GM19351 (cell line): ENCODE measurements around the gene APOC4.
"Not testable (repeated sequence)": the region's sequence is repeated elsewhere in the genome, so short reads cannot be mapped to it uniquely, and the experiment has no call there.

Experiments used
- ATAC-seq: cut with Tn5 transposase; IDR thresholded peaks from one replicate; pipeline ENCODE4 v1.9.1; 2021; ENCODE audit warnings: mild to moderate bottlenecking, moderate library complexity; ENCODE audit not compliant: unreplicated experiment

The APOC4 gene

GRCh38 chr19:44957526-44957925 lies 15.5 kb downstream of the APOC4 start:
- ATAC-seq = no peak

- ATAC-seq = no peak
Measured at GRCh38 chr19:44958090-44958489, 16.1 kb downstream of the APOC4 start.

DNA sequence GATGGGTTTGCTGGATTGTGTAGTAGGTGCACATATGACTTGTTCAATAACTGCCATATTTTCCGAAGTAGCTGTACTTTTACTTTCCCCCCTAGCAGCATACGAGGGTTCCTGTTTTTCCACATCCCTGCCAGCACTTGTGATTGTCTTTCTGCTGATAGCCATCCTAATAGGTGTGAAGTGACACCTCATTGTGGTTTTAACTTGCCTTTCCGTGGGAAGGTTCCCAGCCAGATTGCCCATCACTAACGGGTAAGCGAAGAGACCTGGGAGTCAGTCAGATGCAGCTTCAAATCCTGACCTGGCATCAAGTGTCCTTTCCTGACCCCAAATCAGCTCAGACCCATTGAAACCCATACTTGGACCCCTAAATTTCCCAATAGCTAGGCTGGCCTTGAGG lies 17.7 kb downstream of the APOC4 start:
- no peak for ATAC-seq

GRCh38 chr19:44960906-44961728 lies 19.1 kb downstream of the APOC4 start:
- ATAC-seq = no peak

DNA sequence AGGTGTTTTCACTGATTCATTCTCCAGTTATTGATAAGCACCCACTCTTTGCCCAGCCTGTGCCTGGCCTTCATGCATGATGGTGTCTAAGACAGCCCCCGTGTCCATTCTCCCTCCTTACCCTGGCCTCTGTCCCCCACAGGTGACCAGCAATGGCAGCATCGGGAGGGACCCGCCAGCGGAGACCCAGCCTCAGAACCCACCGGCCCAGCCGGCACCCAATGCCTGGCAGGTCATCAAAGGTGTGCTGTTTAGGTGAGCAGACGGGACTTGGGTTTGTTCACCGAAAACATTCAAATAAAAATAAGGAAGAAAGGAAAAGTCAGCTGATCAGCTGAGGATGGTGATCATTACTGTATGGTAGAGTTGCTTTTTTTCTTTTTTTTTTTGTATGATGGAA lies 19.8 kb downstream of the APOC4 start:
- ATAC-seq = no peak

DNA sequence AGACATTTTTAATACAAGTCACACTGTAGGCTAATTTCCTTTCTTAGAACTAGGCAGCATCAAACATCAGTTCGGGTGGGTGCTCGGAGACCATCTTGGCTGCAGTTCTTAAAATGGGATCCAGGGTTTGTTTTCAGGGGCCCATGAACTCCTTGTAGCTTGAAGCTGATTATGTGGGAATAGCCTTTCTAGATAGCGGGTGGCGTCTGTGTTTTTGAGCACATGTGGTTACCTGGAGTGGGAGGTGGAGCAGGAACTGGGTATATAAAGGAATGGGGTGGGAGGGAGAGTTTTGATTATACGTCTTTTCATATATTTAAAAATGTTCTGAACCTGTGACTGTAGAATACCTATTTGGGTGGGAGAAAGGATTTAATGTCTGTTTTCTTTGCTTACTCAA lies 26.1 kb downstream of the APOC4 start:
- ATAC-seq = no peak

GRCh38 chr19:44968670-44969069 lies 26.6 kb downstream of the APOC4 start:
- ATAC-seq = no peak

DNA sequence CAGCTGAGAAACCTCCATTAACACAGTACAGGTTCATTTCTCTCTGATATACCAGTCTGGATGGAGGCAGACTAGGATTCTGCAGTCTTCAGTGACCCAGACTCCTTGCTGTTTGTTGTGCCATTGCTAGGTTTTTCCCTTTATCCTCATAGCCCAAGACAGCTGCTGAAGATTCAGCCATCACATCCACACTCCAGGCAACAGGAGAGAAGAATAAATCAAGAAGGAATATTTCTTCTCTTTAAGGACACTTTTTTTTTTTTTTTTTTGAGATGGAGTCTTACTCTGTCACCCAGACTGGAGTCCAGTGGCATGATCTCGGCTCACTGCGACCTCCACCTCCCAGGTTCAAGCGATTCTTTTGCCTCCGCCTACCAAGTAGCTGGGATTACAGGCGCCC lies 27.4 kb downstream of the APOC4 start:
- no peak for ATAC-seq

- ATAC-seq = not testable (repeated sequence)
Measured at GRCh38 chr19:44971451-44971850, 29.4 kb downstream of the APOC4 start.

DNA sequence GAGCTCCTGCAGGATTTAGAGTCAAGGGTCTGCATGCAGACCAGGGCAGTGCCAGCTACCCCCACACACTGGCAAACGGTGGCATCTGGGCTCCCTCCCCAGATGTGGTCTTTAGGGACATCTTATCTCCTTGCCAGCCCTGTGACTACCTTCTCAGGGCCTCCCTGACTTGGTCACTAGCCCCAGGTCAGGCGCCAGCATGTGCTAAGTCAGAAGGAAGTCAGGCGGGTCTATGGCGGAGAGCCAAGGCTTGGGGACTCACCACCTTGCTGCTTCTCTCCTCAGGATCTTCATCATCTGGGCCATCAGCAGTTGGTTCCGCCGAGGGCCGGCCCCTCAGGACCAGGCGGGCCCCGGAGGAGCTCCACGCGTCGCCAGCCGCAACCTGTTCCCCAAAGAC lies 30.8 kb downstream of the APOC4 start:
- ATAC-seq = no peak

DNA sequence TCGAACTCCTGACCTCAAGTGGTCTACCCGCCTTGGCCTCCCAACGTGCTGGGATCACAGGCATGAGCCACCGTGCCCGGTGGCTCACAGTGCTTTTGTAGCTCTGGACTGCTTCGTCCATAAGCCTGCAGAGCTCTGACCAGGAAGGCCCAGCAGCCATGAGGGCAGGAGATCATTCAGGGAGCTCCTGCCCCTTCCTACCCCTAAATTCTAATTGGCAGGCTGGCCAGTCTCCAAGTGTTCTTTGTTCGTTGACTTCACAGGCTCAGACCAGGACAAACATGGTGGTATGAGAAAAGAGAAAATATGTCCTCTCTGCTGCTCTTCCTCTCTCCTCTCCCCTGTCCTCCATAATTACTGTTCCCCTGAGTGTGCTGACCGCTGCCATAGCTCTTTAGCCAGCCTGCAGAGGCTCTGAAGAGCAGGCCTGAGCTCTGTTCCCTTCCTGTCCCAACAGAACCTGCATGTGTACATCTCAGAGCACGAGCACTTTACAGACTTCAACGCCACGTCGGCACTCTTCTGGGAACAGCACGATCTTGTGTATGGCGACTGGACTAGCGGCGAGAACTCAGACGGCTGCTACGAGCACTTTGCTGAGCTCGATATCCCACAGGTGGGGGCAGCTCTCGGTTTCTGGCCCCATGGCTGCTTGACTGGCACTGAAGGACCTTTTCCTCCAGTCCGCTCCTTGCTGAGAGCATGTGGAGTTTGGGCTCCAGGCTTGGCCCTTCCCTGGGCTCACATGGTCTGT lies 32.1 kb downstream of the APOC4 start:
- no peak for ATAC-seq

- no peak for ATAC-seq
Measured at GRCh38 chr19:44974857-44975256, 32.8 kb downstream of the APOC4 start.

GRCh38 chr19:44975444-44975843 lies 33.4 kb downstream of the APOC4 start:
- ATAC-seq = no peak

DNA sequence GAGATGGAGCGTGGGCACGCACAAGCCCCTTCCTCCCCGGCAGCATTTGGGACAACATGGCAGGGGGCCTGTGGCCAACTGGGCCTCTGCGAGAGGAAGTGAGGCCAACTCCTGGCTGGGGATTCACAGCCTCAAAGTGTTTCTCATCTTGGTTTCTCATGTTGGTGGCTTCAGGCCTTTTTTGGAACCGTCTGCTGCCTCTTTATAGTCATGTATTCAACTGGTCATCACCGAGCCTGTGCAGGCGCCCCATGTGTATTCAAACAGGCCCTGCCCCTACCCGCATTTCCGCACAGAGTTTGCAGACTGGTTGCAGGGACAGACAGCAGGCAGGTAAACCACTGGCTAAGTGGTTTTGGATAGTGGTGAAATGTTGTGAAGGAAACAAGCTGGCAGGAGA lies 42.0 kb downstream of the APOC4 start:
- ATAC-seq = no peak

DNA sequence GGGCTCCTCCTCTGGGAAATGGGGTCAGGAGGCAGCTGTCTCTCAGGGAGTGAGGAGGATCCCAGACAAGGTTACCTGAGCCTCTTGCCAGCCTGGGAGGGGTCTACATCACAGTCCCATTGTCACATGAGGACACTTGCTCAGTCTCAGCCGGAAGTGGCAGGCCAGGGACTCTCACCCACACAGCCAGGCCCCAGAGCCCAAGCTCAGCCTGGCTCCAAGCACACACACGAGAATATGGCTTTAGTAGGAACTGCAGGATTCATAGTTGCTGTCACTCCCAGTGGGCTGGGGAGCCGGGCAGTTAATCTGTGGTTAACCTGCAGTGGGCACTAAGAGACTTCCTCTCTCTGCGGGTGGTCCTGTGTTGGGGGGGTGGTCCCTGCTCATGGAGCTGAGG lies 43.4 kb downstream of the APOC4 start:
- ATAC-seq = no peak

- ATAC-seq = no peak
Measured at GRCh38 chr19:44986389-44986788, 44.4 kb downstream of the APOC4 start.

DNA sequence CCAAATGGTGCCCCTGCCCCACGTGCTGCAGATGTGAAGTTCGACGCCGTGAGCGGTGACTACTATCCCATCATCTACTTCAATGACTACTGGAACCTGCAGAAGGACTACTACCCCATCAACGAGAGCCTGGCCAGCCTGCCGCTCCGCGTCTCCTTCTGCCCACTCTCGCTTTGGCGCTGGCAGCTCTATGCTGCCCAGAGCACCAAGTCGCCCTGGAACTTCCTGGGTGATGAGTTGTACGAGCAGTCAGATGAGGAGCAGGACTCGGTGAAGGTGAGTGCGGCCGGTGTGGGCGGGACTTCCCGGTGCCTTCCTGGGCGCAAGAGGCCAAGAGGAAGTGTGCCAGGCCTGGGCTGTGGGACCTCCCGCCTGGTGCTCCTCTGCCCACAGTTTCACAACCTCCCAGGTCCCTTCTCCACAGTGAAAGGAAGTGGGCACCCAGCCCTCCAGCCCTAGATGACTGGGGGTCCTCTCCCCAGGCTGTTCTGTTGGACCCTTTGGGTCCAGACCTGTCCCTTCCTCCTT lies 45.2 kb downstream of the APOC4 start:
- no peak for ATAC-seq

DNA sequence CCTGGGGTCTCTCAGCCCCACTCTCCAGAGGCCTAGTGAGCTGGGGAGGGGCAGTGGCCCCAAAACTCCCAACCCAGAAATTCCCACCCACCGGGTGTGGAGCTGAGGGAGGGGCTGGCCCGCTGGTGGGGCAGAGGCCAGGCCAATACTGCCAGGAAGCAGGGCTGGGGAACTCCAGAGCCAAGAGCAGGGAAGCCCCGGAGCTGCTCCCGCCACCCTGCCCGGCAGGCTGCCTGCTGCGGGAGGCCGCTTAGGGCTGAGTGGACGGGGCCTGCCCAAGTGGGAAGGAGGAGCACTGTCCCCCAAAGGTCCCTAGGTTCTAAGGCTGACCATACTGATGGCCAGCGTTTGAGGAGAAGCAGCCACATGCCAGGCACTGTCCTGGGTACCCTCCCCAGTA lies 46.2 kb downstream of the APOC4 start:
- no peak for ATAC-seq

- no peak for ATAC-seq
Measured at GRCh38 chr19:44988896-44989556, 47.0 kb downstream of the APOC4 start.

DNA sequence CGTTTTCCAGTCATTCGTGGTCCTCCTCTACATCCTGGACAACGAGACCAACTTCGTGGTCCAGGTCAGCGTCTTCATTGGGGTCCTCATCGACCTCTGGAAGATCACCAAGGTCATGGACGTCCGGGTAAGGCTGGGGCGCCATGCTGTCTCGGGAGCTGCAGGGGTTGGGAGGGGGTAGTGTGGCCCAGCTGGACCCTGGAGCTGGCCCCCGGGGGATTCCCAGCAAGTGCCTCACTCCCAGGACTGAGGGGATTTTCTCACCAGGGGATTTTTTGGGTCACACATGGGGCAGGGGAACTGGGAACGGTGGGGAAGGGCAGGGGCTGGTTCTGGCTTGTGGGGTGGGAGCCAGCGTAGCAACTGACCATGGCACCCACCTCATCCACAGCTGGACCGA lies 48.4 kb downstream of the APOC4 start:
- ATAC-seq = no peak

- ATAC-seq = no peak
Measured at GRCh38 chr19:44990966-44991365, 48.9 kb downstream of the APOC4 start.
